DND-41 (cell line): ENCODE data around the gene FAM153A.
A peak's percentile ranks its signal among the peaks of the same experiment; 100 is the strongest.
"Not testable (repeated sequence)": the region's sequence is repeated elsewhere in the genome, so short reads cannot be mapped to it uniquely, and the experiment has no call there.

Experiments used
- ATAC-seq: fragments of 200-7000 bp; cut with Tn5 transposase; 3 replicates; pipeline ENCODE4 v1.9.1; 2021; ENCODE audit warnings: low read depth; ENCODE audit not compliant: insufficient read depth
- DNase-seq: peaks from one replicate; pipeline ENCODE4 v3.0.0-alpha.2; 2020
- H2AFZ ChIP-seq: 2 replicates; pipeline ENCODE4 v1.6.0; 2012; ENCODE audit warnings: low read depth, low read length
- H3K27ac ChIP-seq: 2 replicates; pipeline ENCODE4 v1.5.1; 2012; ENCODE audit warnings: low read length, inconsistent platforms
- H3K27me3 ChIP-seq: fragments of 200-600 bp; sonication (generic); 2 replicates; pipeline ENCODE4 v1.6.0; 2012; ENCODE audit warnings: low read length, mild to moderate bottlenecking, inconsistent platforms; ENCODE audit not compliant: insufficient read depth, poor library complexity
- H3K36me3 ChIP-seq: 2 replicates; pipeline ENCODE4 v1.5.1; 2012; ENCODE audit warnings: low read length, inconsistent platforms; ENCODE audit not compliant: insufficient read depth
- H3K4me1 ChIP-seq: 2 replicates; pipeline ENCODE4 v1.5.1; 2012; ENCODE audit warnings: mild to moderate bottlenecking, low read length; ENCODE audit not compliant: insufficient read depth
- H3K4me2 ChIP-seq: 2 replicates; pipeline ENCODE4 v1.6.0; 2012; ENCODE audit warnings: mild to moderate bottlenecking, moderate library complexity, low read length, inconsistent platforms; ENCODE audit not compliant: insufficient read depth
- H3K4me3 ChIP-seq, 2 experiments: fragments of 200-600 bp in 1 of 2; shearing (Covaris generic) in 1 of 2; 2 replicates each; pipeline ENCODE4 v1.5.1; 2012 to 2016; ENCODE audit warnings: inconsistent platforms in 2 of 2, low read length in 2 of 2, mild to moderate bottlenecking in 2 of 2, low read depth in 1 of 2, moderate library complexity in 1 of 2
- H3K79me2 ChIP-seq: 2 replicates; pipeline ENCODE4 v1.6.0; 2012; ENCODE audit warnings: low read length, inconsistent platforms; ENCODE audit not compliant: insufficient read depth
- H3K9ac ChIP-seq: 2 replicates; pipeline ENCODE4 v1.6.0; 2012; ENCODE audit warnings: low read depth, mild to moderate bottlenecking, inconsistent platforms, low read length, moderate library complexity
- H3K9me3 ChIP-seq: 2 replicates; pipeline ENCODE4 v1.5.1; 2012; ENCODE audit warnings: low read length, moderate library complexity, mild to moderate bottlenecking, inconsistent platforms; ENCODE audit not compliant: insufficient read depth, severe bottlenecking
- H4K20me1 ChIP-seq: 2 replicates; pipeline ENCODE4 v1.6.0; 2012; ENCODE audit warnings: low read length; ENCODE audit not compliant: insufficient read depth

FAM153A gene

DNA sequence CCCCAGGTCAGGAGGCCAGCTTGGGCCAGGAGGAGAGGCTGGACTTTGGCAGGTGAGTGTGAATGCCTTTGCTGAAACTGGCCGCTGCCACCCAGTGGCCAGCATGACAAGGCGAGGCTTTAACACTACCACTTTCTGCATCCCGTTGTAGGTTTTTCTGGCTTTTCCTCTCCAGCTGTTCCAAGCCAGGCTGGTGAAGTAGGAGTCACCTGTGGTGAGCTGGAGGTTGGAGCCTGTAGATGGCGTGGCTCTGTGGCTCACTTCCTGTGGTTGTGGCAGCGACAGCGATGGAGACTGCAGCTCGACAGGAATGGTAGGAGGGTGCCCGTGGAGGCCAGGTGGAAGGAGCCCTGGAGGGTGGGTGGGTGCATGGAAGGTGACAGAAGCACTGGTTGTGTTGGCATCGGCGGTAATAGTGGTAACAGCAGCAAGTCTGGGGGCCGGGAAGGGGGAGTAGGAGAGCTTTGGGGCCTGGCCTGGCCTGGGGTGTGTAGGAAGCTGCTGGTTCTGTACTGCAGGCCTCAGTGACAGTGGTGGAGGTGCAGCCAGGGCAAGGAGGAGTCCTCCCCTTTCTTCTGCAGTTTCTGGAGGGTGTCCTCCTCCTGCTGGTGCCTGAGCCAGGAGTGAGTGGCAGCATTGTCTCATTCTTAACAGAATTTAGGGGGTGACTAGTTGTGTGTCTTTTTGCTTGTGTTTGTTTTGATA, 26.7 kb upstream of the FAM153A start:
- not testable (repeated sequence) for H3K79me2 ChIP-seq, H3K4me1 ChIP-seq, H3K27me3 ChIP-seq, H3K4me3 ChIP-seq, H3K36me3 ChIP-seq, H3K27ac ChIP-seq, H3K9ac ChIP-seq, H4K20me1 ChIP-seq, H3K4me2 ChIP-seq, H3K9me3 ChIP-seq, H2AFZ ChIP-seq
- DNase-seq (peak; percentile 13), ATAC-seq (peak; percentile 61)

- not testable (repeated sequence) for H3K27ac ChIP-seq, H3K36me3 ChIP-seq, H3K9ac ChIP-seq, H3K79me2 ChIP-seq, H3K27me3 ChIP-seq, ATAC-seq, H3K9me3 ChIP-seq, H3K4me1 ChIP-seq, H3K4me3 ChIP-seq, H3K4me2 ChIP-seq, H2AFZ ChIP-seq, DNase-seq, H4K20me1 ChIP-seq
These were observed 25.7 kb upstream of the FAM153A start for GRCh38 chr5:177808420-177808819.

- ATAC-seq, H3K36me3 ChIP-seq, H3K79me2 ChIP-seq, DNase-seq, H3K27ac ChIP-seq, H3K9ac ChIP-seq, H4K20me1 ChIP-seq, H3K4me1 ChIP-seq, H3K4me3 ChIP-seq, H3K9me3 ChIP-seq, H2AFZ ChIP-seq, H3K4me2 ChIP-seq, H3K27me3 ChIP-seq: not testable (repeated sequence)
These were observed 24.6 kb upstream of the FAM153A start for GRCh38 chr5:177807265-177807664.

DNA sequence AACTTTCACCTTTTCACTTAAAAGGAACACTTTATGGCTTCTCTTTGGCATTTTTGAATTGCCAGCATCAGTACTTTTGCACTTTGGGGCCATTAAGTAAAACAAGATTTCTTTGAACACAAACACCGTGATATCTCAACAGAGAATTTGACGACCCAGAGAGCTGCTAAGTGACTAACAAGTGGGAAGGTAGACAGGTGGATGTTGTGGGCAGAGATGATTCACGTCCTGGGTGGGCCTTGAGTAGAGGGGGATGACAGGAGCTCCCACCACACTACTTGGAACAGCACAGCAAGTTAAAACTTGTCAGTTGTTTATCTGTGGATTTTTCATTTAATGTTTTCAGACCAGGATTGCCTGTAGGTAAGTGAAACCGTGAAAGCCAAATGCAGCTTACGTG, 18.7 kb upstream of the FAM153A start:
- not testable (repeated sequence) for DNase-seq, H3K4me1 ChIP-seq, H3K79me2 ChIP-seq, H2AFZ ChIP-seq, ATAC-seq, H3K9ac ChIP-seq, H4K20me1 ChIP-seq, H3K9me3 ChIP-seq, H3K27ac ChIP-seq, H3K4me2 ChIP-seq, H3K27me3 ChIP-seq, H3K4me3 ChIP-seq, H3K36me3 ChIP-seq

- not testable (repeated sequence) for H3K36me3 ChIP-seq, H3K4me2 ChIP-seq, H3K27ac ChIP-seq, H3K4me1 ChIP-seq, H3K27me3 ChIP-seq, ATAC-seq, H3K79me2 ChIP-seq, H3K4me3 ChIP-seq, H3K9ac ChIP-seq, H4K20me1 ChIP-seq, DNase-seq, H2AFZ ChIP-seq, H3K9me3 ChIP-seq
These were observed 15.6 kb upstream of the FAM153A start for GRCh38 chr5:177798237-177798840.

DNA sequence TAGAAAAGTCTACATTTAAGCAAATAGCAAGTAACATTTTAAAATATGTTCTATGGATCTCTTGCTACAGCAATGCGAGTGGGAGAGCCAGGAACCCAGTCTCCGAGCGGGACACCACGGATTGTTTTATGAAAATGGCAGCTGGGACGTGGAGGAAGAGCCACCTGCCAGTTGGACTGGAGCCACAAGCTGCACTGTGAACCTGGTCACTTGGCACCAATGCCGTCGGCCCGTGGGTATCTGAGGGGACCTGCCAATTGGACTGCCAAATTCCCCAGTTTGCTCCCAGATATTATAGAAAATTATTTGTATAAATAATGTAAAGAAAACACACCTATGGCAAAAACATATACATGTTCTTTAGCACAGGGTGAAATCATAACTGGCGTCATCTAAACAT, 10.6 kb upstream of the FAM153A start:
- not testable (repeated sequence) for H2AFZ ChIP-seq, H3K36me3 ChIP-seq, ATAC-seq, H4K20me1 ChIP-seq, H3K4me2 ChIP-seq, H3K4me3 ChIP-seq, DNase-seq, H3K79me2 ChIP-seq, H3K27me3 ChIP-seq, H3K9me3 ChIP-seq, H3K27ac ChIP-seq, H3K9ac ChIP-seq, H3K4me1 ChIP-seq

GRCh38 chr5:177791649-177792048, 8.9 kb upstream of the FAM153A start:
- H3K9me3 ChIP-seq, H3K9ac ChIP-seq, H4K20me1 ChIP-seq, H3K79me2 ChIP-seq, H2AFZ ChIP-seq, H3K4me1 ChIP-seq, H3K4me2 ChIP-seq, ATAC-seq, H3K4me3 ChIP-seq, H3K36me3 ChIP-seq, DNase-seq, H3K27ac ChIP-seq, H3K27me3 ChIP-seq: not testable (repeated sequence)

DNA sequence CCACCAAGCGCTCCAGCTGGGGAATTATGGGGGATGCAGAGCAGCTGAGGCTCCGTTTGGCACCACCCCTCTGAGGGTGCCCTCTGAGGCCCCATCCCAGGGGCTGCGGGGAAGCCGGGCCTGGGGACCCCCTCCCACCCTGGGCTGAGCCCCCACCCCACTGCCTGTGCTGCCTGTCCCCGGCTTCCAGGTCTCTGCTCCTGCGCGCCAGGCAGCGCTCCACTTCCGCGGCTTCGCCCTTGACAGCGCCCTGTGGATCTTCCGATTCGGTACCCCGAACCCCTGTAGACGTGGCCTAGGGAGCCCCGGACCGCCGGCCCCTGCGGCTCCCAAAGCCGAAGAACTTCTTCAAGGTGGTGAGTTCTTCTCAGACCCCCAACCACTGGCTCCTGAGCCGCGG, 530 bp downstream of the FAM153A start:
- not testable (repeated sequence) for H2AFZ ChIP-seq, ATAC-seq, H3K27me3 ChIP-seq, H4K20me1 ChIP-seq, H3K4me3 ChIP-seq, H3K9ac ChIP-seq, H3K4me1 ChIP-seq, H3K9me3 ChIP-seq, H3K36me3 ChIP-seq, H3K27ac ChIP-seq, DNase-seq, H3K79me2 ChIP-seq, H3K4me2 ChIP-seq
